ENCODE data around the gene JAGN1.

GRCh38 chr3:9846931-9847488 lies 43.4 kb upstream of the JAGN1 start:
- TF ChIP-seq, protein P1, sequence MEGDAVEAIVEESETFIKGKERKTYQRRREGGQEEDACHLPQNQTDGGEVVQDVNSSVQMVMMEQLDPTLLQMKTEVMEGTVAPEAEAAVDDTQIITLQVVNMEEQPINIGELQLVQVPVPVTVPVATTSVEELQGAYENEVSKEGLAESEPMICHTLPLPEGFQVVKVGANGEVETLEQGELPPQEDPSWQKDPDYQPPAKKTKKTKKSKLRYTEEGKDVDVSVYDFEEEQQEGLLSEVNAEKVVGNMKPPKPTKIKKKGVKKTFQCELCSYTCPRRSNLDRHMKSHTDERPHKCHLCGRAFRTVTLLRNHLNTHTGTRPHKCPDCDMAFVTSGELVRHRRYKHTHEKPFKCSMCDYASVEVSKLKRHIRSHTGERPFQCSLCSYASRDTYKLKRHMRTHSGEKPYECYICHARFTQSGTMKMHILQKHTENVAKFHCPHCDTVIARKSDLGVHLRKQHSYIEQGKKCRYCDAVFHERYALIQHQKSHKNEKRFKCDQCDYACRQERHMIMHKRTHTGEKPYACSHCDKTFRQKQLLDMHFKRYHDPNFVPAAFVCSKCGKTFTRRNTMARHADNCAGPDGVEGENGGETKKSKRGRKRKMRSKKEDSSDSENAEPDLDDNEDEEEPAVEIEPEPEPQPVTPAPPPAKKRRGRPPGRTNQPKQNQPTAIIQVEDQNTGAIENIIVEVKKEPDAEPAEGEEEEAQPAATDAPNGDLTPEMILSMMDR (IDR thresholded peaks at IDR 0.05; ENCODE audit: low read depth, low read length) = no peak
- no peak for TF ChIP-seq EZH2phosphoT487 (IDR thresholded peaks at IDR 0.05; ENCODE audit: low read depth)
